GM19035 (cell line): ENCODE results near the gene NMRAL1.

ENCODE experiments used
- ATAC-seq: cut with Tn5 transposase; IDR thresholded peaks from one replicate; pipeline ENCODE4 v1.9.1; 2021; ENCODE audit not compliant: unreplicated experiment

NMRAL1 gene

GRCh38 chr16:4467916-4468315 is 6.5 kb downstream of the NMRAL1 start:
- ATAC-seq, result no peak

- ATAC-seq, result no peak
Observed at GRCh38 chr16:4465977-4466779, 8.2 kb downstream of the NMRAL1 start.

DNA sequence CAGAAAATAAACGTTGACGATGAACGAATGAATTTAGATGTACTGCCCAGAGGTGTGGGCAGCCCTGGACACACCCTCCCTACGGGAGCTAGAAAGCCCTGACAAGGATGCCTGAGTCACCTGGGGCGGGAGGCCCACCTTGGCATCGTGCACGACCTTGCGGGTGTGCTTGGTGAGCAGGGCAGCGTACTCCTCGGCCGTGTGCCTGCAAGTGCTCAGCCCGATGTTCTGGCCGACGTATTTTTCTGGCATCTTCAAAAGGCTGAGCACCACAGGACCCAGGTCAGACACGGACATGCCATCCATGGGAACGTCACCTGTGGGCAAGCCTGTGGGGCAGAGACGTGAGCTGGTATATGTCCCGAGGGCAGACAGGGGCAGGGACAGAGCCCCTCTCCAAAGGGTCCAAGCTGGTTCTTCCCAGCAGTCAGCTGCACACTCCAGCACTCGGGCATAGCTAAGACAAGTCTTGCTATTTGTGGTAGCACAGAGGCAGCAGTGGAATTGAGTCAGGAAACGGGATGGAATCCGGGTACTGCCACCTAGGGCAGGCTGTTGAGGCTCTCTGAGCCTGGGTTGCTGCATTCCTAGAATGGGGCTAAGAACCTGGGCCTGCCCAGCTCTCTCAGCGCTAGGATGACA is 10.8 kb downstream of the NMRAL1 start:
- no peak for ATAC-seq

- no peak for ATAC-seq
Observed at GRCh38 chr16:4461250-4462085, 13.0 kb downstream of the NMRAL1 start.

- no peak for ATAC-seq
Observed at GRCh38 chr16:4460936-4461249, 13.5 kb downstream of the NMRAL1 start.

DNA sequence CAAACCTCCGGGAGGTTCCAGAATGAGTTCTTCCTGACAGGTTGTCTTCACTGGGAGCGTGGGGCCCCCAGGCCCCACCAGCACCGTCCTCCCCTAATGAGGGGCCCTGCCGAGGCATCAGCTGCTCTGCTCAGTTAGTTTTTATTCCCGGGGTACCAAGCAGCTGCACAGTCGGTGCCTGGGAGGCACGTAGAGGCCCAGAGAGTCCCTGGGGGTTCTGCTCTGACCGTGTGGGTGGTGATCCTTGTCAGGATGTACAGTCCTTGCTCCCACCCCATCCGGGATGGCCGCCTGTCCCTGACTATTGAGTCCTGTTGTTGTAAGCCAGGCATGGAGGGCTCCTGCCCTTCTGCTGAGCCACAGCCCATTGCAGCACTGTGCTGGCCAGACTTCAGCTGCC is 18.5 kb downstream of the NMRAL1 start:
- ATAC-seq, result no peak

- no peak for ATAC-seq
Observed at GRCh38 chr16:4455081-4455480, 19.3 kb downstream of the NMRAL1 start.

GRCh38 chr16:4454623-4455022 is 19.8 kb downstream of the NMRAL1 start:
- no peak for ATAC-seq

DNA sequence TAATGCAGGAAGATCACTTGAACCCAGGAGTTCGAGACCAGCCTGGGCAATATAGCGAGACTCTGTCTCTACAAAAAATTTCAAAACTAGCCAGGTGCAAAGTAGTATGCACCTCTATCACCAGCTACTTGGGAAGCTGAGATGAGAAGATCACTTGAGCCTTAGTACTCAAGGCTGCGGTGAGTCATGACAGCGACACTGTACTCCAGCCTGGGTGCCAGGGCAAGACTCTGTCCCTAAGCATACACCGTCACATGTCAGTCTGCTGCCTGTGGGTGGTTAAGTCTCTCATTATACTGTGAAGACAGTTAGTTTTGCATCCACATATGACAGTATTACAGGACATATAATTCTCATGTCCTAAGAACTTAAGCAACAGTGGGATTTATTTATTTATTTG is 21.8 kb downstream of the NMRAL1 start:
- no peak for ATAC-seq

GRCh38 chr16:4450931-4451519 is 23.4 kb downstream of the NMRAL1 start:
- ATAC-seq, result no peak

DNA sequence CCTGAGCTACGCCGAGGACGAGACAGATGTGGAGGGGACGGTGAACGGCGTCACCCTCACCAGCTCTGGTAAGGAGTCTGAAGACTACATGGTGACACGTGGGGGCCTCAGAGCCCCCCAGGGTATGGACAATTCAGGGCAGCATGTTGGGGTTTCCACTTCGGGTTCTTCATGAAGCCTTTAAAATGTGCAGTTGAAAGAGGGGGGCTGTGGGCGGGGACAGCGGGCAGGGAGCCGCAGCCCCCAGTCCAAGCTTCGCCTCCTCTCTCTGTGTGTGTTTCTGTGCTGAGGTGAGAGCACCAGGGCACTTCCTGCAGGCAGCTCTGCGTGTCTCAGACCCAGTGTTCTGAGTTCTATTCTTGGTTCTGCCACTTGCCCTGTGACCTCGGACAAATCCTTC is 24.0 kb downstream of the NMRAL1 start:
- no peak for ATAC-seq

DNA sequence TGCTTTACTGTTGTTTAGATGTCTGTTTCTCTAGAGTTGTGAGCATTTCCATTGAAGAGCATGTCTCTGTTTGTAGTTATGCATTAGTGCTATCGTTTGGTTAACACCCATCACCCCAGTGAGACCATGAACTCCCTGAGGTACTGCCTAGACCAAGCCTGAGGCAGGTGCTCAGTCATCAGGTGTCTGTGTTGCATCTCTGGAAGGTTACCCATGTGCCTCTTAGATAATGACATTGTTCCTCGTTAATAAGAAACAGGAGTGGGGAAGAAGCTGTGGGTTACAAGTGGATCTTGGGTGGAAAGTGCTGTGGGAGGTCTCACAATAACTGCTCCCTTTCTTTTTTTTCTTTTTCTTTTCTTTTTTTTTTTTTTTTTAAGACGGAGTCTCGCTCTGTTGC is 30.4 kb downstream of the NMRAL1 start:
- no peak for ATAC-seq

DNA sequence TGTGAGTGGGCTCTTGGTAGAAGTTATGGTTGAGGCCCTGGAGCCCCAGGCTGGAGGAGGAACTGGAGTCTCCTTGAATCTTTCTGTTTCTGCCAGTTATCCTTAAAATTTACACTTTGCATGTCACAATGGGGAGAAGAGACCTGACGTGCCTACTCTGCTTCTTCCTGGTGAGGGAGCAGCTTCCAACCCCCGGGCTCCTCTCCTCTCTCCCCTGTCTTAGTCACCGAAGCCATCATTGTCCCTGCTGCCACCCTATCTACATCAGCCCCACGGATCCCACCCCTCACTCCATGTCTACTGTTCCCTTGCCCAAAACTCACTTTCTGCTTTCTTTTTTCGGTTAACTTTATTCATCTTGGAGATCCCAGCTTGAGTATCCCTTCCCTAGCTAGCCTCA is 31.2 kb downstream of the NMRAL1 start:
- no peak for ATAC-seq

DNA sequence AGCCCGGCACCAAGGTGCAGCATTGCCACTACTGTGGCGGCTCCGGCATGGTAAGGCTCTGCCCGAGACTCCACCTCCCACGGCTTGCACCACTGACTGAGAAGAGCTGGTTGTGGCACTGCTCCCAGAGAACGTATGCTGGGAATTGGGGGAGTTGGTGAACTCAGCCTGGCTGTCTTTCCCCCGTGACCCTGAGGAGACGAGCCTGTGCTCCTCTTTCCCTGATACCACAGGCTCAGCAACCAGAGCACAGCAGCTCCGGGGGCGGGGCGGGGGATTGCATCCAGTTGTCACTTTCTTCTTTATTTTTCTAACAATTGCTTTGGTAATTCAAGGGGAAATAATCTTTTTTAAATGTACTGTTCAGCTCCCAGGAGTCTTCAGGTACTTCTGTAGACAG is 32.1 kb downstream of the NMRAL1 start:
- no peak for ATAC-seq

- no peak for ATAC-seq
Observed at GRCh38 chr16:4437366-4437765, 37.1 kb downstream of the NMRAL1 start.

DNA sequence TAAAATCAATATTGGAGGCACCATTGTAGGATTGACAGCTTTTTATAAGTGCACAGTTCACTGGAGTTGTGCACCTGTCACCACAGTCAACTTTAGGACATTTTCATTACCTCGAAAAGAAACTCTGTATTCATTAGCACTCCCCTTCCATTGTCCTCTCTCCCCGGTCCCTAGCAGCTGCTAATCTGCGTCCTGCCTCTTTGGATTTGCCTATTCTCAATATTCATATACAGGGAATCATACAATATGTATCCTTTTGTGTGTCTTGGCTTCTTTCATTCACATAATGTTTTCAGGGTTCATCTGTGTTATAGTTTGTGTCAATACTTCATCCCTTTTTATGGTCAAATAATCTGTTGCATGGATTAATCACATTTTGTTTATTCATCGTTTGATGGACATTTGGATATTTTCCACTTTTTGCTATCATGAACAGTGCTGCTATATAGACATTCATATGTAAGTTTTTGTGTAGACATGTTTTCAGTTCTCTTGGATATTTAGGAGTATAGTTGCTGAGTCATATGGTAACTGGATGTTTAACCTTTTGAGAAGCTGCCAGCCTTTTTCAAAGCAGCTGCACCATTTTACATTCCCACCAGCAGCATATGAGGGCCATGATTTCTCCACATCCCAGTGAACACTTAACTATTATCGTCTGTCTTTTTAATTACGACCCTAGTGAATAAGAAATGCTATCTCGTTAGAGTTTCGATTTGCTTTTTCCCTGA is 38.9 kb downstream of the NMRAL1 start:
- no peak for ATAC-seq

DNA sequence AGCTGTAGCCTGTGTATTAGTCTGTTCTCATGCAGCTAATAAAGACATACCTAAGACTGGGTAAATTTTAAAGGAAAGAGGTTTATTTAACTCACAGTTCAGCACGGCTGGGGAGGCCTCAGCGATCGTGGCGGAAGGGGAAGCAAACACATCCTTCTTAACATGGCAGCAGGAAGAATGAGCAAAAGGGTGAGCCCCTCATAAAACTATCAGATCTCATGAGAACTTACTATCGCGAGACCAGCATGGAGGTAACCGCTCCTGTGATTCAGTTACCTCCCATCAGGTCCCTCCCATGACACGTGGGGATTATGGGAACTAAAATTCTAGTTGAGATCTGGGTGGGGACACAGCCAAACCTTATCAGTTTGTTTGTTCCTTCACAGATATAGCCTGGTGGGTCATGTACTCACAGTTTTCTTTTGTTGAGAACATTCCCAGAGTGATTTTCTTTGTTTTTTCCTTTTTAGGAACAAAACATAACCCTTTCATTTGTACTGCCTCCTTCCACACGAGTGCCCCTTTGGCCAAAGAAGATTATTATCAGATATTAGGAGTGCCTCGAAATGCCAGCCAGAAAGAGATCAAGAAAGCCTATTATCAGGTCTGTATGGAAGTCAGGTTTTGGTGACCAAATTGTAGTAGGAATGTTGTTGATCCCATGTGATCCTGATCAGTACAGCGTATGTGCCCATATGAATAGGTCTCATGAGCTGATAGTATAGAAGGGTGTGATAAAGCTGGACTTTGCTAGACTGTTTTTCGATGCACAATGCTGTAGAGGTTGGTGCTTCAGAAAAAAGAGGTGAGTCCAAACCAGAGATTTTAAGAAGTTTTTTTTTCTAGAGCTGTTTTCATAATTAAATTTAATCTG is 40.3 kb downstream of the NMRAL1 start:
- no peak for ATAC-seq

DNA sequence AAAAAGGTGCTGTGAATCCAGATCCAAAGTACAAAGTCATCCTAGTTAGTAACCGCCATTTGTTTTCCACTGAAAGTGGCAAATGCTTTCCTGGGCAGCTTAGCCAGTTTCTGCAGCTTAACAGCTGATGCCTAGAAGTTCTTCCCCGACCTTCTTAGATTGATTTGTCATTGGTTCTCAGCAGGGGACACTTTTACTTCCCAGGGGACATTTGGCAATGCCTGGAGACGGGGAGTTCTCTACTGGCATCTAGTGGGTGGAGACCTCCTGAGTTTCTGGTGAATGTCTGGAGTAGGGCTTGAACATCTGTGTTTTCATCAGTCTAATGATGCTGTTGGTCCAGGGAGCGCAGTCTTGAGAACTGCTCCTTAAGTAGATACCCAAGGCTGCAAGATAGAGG is 41.2 kb downstream of the NMRAL1 start:
- ATAC-seq, result no peak

- no peak for ATAC-seq
Observed at GRCh38 chr16:4431023-4431422, 43.4 kb downstream of the NMRAL1 start.

DNA sequence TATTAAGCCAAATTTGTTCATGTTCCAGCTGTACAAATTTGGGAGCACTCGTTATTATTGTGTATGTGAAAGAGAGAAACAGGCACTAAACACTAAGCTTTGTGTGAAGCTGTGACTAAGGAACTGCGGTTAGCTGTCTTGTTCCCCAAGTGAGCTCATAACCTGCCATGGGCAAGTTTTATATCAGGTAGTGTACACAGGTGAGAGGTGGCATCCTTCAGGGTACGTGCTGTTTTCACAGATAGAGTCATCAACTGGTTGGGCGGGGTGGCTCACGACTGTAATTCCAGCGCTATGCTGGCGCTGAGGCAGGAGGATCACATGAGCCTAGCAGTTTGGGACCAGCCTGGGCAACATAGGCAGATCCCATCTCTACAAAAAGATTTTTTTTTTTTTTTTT is 45.9 kb downstream of the NMRAL1 start:
- ATAC-seq, result no peak
